Fibroblast of the aortic adventitia (primary cell): Measurements from ENCODE around the gene APOA5. TPM values are rescaled to one million over a fixed set of nuclear protein-coding genes. Genes with fewer than 3 reads are reported as not detected.

Source experiments
- DNase-seq: peaks from one replicate; pipeline ENCODE4 v3.0.0-alpha.2; 2010; ENCODE audit warnings: low read depth
- H3K4me3 ChIP-seq: 2 replicates; pipeline ENCODE4 v1.5.1; 2011; ENCODE audit warnings: low read depth, mild to moderate bottlenecking, control low read depth, low read length, moderate library complexity
- total RNA-seq: library from RNA; depleted of rRNA; stranded (reverse); fragments of >200 nt; gene quantifications from 2 replicates; pipeline ENCODE4 v1.2.3, GENCODE V29; 2012; ENCODE audit warnings: low replicate concordance
- TF ChIP-seq, protein P1 (sequence below): IDR thresholded peaks from 2 replicates; pipeline ENCODE4 v1.5.1; 2011; ENCODE audit warnings: mild to moderate bottlenecking, low read length, control low read depth, inconsistent platforms; ENCODE audit not compliant: insufficient read depth

Gene APOA5
- total RNA-seq, 1 donor, result not detected

DNA sequence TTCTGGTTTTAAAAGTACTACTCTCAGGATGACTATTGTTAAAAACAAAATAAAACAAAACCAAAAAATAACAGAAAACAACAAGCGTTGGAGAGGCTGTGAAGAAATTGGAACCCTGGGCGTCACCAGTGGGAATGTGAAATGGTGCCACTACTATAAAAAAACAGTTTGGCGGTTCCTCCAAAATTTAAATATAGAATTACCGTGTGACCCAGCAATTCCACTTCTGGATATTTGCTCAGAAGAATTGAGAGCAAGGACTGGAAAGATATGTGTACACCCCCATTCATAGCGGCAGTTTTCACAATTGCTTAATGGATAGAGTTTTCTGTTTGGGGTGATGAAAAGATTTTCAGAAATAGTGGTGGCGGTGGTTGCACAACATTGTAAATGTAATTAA, 22.8 kb upstream of the APOA5 start:
- DNase-seq, result no peak
- H3K4me3 ChIP-seq, result no peak overlapping the region
- TF ChIP-seq, protein P1, sequence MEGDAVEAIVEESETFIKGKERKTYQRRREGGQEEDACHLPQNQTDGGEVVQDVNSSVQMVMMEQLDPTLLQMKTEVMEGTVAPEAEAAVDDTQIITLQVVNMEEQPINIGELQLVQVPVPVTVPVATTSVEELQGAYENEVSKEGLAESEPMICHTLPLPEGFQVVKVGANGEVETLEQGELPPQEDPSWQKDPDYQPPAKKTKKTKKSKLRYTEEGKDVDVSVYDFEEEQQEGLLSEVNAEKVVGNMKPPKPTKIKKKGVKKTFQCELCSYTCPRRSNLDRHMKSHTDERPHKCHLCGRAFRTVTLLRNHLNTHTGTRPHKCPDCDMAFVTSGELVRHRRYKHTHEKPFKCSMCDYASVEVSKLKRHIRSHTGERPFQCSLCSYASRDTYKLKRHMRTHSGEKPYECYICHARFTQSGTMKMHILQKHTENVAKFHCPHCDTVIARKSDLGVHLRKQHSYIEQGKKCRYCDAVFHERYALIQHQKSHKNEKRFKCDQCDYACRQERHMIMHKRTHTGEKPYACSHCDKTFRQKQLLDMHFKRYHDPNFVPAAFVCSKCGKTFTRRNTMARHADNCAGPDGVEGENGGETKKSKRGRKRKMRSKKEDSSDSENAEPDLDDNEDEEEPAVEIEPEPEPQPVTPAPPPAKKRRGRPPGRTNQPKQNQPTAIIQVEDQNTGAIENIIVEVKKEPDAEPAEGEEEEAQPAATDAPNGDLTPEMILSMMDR, result no peak

- H3K4me3 ChIP-seq, result no peak overlapping the region
- no peak for DNase-seq
- TF ChIP-seq, protein P1, result no peak
Measured at GRCh38 chr11:116813781-116814471, 22.2 kb upstream of the APOA5 start.

DNA sequence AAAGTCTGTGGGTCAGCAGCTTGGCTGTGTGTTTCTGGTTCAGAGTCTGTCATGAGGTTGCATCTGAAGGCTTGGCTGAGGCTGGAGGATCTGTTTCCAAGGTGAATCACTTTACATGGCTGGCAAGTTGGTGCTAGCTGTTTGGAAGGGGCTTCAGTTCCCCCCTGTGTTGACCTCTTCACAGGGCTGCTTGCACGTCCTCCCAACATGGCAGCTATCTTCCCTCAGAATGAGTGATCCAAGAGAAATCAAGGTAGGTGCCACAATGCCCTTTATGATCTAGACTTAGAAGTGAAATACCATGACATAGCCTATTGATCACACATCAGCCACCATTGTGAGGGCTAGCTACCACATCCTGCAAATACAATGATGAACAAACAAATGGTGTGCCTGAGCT, 21.5 kb upstream of the APOA5 start:
- no peak overlapping the region for H3K4me3 ChIP-seq
- DNase-seq, result no peak
- TF ChIP-seq, protein P1, result no peak

DNA sequence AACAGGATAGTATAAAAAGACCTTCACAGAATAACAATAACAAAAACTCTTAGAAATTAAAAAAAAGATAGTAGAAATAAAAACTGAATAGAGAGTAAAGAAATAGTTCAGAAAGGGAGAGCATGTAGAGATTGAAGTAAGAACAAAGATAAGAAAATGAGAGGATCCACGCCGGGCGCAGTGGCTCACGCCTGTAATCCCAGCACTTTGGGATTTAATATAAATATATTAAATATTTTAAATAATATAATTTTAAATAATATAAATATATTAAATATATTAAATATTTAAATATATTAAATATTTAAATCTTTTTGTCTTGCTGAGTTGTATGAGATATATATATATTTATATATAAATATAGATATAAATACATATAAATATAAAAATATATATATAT, 20.4 kb upstream of the APOA5 start:
- TF ChIP-seq, protein P1, result no peak
- no peak for DNase-seq
- H3K4me3 ChIP-seq, result no peak overlapping the region

DNA sequence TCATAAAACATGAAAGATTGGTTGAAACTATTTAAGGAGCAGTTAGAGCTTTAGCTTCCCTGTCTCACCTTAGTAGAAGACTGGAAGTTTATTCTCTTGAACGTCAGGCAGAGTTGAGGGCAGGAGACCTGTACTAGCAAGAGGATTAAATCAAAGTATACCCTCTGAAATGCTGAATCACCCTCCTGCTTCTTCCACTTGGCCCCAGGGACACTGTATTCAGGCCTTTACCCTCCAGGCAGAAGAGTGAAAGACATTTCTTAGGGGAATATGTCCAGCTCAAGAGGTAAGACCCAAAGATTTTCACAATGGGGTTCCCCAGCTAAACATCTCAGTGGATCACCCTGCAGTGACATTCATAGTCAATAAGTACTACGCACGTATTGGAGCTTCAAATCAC, 19.5 kb upstream of the APOA5 start:
- H3K4me3 ChIP-seq, result no peak overlapping the region
- no peak for DNase-seq
- TF ChIP-seq, protein P1, result no peak

DNA sequence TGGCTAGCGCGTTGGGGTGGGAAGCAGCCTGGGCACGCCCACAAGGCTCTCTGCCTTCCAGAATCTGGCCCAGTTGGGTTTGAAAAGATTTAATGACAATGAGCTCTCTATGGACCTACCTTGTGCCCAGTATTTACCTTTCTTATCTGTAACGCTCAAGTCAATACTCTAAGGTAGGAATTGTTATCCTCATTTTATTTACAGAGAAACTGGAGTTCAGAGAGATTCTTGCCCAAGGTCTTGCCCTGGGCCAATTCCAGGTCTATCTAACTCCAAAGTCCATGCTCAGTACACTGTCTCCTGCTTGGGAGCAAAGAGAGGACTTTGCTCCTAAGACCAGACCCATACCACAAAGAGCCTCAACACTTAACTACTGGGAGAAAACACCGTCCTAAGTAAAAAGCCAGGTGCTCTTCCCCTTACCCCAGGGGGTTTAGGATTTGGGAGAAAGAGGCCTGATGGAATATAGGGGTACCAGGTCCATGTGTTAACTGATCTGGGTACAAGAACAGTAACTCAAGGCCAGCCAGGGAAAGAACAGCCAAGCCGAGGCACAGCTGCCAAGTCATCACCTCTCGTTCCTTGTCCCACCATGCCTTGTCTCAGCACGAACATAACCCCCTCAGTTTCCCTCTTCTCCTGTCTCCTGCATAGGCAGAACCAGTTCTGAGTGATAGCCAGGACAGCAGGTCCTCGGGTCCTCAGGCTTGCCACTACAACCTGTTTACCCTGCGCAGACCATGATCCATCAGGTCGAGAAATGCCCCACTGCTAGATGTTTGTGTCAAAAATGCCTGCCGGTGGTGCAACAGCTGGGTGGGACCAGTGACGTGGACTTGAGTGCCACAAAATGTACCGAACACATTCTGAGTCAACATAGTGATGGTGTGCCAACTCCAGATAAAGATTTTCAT, 16.8 kb upstream of the APOA5 start:
- no peak overlapping the region for H3K4me3 ChIP-seq
- TF ChIP-seq, protein P1, result no peak
- DNase-seq, result peak; percentile 73
